ENCODE measurements around the gene HOXD4.

- TF ChIP-seq EZH2phosphoT487 (IDR thresholded peaks at IDR 0.05; ENCODE audit: insufficient read depth, low read depth): no peak
- TF ChIP-seq EZH2 (IDR thresholded peaks at IDR 0.05; ENCODE audit: insufficient read depth, poor library complexity, severe bottlenecking): no peak
Measured at GRCh38 chr2:176134035-176134434, 17.3 kb upstream of the HOXD4 start.
